Gastrocnemius medialis (tissue), 4 donors: ENCODE data around the gene C7orf33. TPM values are rescaled to one million over a fixed set of nuclear protein-coding genes. Genes with fewer than 3 reads are reported as not detected.

ENCODE experiments used
- ATAC-seq, 2 donors: fragments of 150-250 bp; one replicate each; pipeline ENCODE4 v1.9.1; 2016
- DNase-seq, 2 donors: peaks; one replicate each; pipeline ENCODE4 v3.0.0-alpha.2; 2019
- H3K27ac ChIP-seq, 4 donors: fragments of 200-600 bp; sonication (generic); 1 replicate in 1 of 4; 2 replicates in 3 of 4; pipeline ENCODE4 v1.5.1; 2016 to 2018; ENCODE audit warnings: mild to moderate bottlenecking in 2 of 4, moderate library complexity in 1 of 4
- H3K27me3 ChIP-seq, 3 donors: fragments of 200-600 bp; sonication (generic) in 2 of 3; 1 replicate in 1 of 3; 2 replicates in 2 of 3; pipeline versions ENCODE4 v1.5.1 to v1.6.0; 2016 to 2019; ENCODE audit warnings: mild to moderate bottlenecking in 1 of 3, moderate library complexity in 1 of 3
- H3K36me3 ChIP-seq, 2 donors: fragments of 200-600 bp; sonication (generic) in 1 of 2; one replicate each; pipeline ENCODE4 v1.5.1; 2017 to 2018
- H3K4me1 ChIP-seq, 2 donors: fragments of 200-600 bp; sonication (generic) in 1 of 2; one replicate each; pipeline ENCODE4 v1.5.1; 2016 to 2017; ENCODE audit warnings: mild to moderate bottlenecking in 2 of 2
- H3K4me3 ChIP-seq, 4 donors: fragments of 200-600 bp; sonication (generic) in 3 of 4; 1 replicate in 1 of 4; 2 replicates in 3 of 4; pipeline ENCODE4 v1.5.1; 2016 to 2019; ENCODE audit warnings: mild to moderate bottlenecking in 2 of 4
- H3K9me3 ChIP-seq, 3 donors: fragments of 200-600 bp; sonication (generic) in 2 of 3; 1 replicate in 1 of 3; 2 replicates in 2 of 3; pipeline ENCODE4 v1.5.1; 2016 to 2019
- POLR2A ChIP-seq, 2 donors: fragments of 450-650 bp; IDR thresholded peaks; one replicate each; pipeline ENCODE4 v1.6.1; 2017; ENCODE audit warnings: antibody characterized with exemption in 2 of 2, mild to moderate bottlenecking in 2 of 2, moderate library complexity in 2 of 2
- in situ Hi-C, 4 donors: fragments of 200-750 bp; cut with MboI; loops; one replicate each; pipeline versions ENCODE4 v1.15.0 to v1.8.0; 2017; ENCODE audit warnings: low sequenced_read_pairs in 4 of 4
- intact Hi-C: fragments of 100-400 bp; cut with DNase I; formaldehyde crosslinking; loops from one replicate; pipeline ENCODE4 v1.15.1; 2023; ENCODE audit warnings: low total_unique reads
- total RNA-seq, 4 donors: library from RNA; depleted of rRNA; stranded (reverse); fragments of >200 nt; gene quantifications; one replicate each; pipeline versions ENCODE4 v1.1.0 to v1.2.3, GENCODE V29; 2016
- TF ChIP-seq, protein P1 (sequence below), 5 experiments: fragments of 450-650 bp in 3 of 5; fragments of 200-600 bp in 2 of 5; sonication (generic) in 2 of 5; IDR thresholded peaks in 4 of 5; conservative IDR thresholded peaks in 1 of 5; 1 replicate in 4 of 5; 2 replicates in 1 of 5; pipeline ENCODE4 v1.5.1; 2016 to 2019; ENCODE audit warnings: antibody characterized with exemption in 5 of 5, mild to moderate bottlenecking in 3 of 5, moderate library complexity in 3 of 5

Gene C7orf33
- total RNA-seq, 4 donors from 2014 or later = not detected

DNA sequence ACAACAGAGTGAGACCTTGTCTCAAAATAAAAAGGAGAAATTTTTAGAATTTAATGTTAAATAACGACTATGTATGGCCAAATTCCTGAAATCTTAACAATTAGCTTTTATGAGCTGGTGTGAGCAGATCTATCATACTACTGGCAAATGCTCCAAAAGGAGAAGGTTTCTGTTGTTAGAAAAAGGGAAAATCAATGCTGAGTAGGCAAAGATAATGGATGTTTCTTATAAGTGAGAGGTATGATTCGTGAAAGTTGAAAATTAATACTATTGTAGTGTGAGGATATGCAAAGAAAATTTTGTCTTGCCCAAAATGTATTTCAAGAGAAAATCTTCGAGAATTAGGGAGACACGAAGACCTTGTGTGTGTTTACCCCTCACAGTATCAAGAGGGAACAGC, 67.4 kb downstream of the C7orf33 start:
- Histone ChIP-seq H3K36me3 (no peaks in the 10 kb centered on the region), H3K9me3 (no peaks in the 10 kb centered on the region), H3K27me3 (no peaks in the 10 kb centered on the region), H3K4me3 (no peak overlapping the region), H3K27ac (no peak overlapping the region), H3K4me1 (no peaks in the 10 kb centered on the region)
- ATAC-seq (no peak), DNase-seq (no peak)
- in situ Hi-C loops (no loop called here), intact Hi-C loops (no loop called here)
- no peak for TF ChIP-seq POLR2A (IDR thresholded peaks at IDR 0.05)
- TF ChIP-seq, protein P1, sequence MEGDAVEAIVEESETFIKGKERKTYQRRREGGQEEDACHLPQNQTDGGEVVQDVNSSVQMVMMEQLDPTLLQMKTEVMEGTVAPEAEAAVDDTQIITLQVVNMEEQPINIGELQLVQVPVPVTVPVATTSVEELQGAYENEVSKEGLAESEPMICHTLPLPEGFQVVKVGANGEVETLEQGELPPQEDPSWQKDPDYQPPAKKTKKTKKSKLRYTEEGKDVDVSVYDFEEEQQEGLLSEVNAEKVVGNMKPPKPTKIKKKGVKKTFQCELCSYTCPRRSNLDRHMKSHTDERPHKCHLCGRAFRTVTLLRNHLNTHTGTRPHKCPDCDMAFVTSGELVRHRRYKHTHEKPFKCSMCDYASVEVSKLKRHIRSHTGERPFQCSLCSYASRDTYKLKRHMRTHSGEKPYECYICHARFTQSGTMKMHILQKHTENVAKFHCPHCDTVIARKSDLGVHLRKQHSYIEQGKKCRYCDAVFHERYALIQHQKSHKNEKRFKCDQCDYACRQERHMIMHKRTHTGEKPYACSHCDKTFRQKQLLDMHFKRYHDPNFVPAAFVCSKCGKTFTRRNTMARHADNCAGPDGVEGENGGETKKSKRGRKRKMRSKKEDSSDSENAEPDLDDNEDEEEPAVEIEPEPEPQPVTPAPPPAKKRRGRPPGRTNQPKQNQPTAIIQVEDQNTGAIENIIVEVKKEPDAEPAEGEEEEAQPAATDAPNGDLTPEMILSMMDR (IDR thresholded peaks at IDR 0.05 in 4 of 5, conservative IDR thresholded peaks at IDR 0.05 in 1 of 5) = no peak

DNA sequence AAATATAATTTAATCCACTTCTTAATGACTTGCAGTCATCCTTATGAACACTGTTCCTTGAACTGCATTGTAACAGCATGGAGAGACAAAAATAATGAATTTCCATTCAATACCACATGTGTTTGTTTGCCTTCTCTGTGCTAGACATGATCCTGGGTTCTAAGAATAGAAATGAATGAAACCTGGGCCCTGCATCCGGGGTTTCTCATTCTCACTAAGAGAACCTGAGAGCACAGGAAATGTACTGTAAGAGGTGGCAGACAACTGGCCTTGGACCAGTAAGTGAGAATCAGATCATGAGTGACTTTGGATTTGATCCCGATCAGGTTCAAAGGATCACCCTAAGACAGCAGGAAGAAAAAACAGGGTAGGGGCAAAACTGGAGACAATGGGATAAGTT, 70.9 kb downstream of the C7orf33 start:
- no peaks in the 10 kb centered on the region for H3K9me3 ChIP-seq
- no peak overlapping the region for H3K27ac ChIP-seq
- intact Hi-C loops = no loop called here
- ATAC-seq (no peak), DNase-seq (no peak)
- H3K36me3 ChIP-seq = no peaks in the 10 kb centered on the region
- H3K4me1 ChIP-seq = peaks cover 0 to 5% of the 10 kb centered on the region in 2 donors
- TF ChIP-seq POLR2A (IDR thresholded peaks at IDR 0.05) = no peak
- TF ChIP-seq, protein P1 (IDR thresholded peaks at IDR 0.05 in 4 of 5, conservative IDR thresholded peaks at IDR 0.05 in 1 of 5) = no peak
- no peaks in the 10 kb centered on the region for H3K27me3 ChIP-seq
- in situ Hi-C loops = no loop called here
- no peak overlapping the region for H3K4me3 ChIP-seq

DNA sequence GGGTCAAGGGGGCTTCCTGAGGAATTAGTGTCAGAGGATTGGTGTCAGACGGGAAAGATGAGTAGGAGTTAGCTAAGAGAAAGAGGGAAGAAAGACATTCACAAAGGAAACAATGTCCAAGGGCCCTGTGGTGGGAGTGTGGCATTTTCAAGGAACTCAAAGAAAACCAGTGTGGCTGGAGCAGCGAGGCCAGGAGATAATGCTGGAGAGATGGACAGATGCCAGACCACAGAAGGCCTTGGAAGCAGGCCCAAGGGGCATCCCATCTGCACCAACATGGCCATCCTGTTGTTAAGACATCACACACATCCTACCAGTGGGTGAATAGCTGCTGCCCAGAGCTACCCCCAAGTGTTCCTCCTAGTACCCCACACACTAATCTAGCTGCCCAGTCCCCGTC, 72.1 kb downstream of the C7orf33 start:
- ATAC-seq (no peak), DNase-seq (no peak)
- no peaks in the 10 kb centered on the region for H3K27me3 ChIP-seq
- intact Hi-C loops = no loop called here
- H3K4me3 ChIP-seq = no peak overlapping the region
- in situ Hi-C loops = no loop called here
- no peak for TF ChIP-seq POLR2A (IDR thresholded peaks at IDR 0.05)
- TF ChIP-seq, protein P1 (IDR thresholded peaks at IDR 0.05 in 4 of 5, conservative IDR thresholded peaks at IDR 0.05 in 1 of 5) = no peak
- no peaks in the 10 kb centered on the region for H3K9me3 ChIP-seq
- no peak overlapping the region for H3K27ac ChIP-seq
- H3K36me3 ChIP-seq = no peaks in the 10 kb centered on the region
- H3K4me1 ChIP-seq = peaks cover 0 to 5% of the 10 kb centered on the region in 2 donors

DNA sequence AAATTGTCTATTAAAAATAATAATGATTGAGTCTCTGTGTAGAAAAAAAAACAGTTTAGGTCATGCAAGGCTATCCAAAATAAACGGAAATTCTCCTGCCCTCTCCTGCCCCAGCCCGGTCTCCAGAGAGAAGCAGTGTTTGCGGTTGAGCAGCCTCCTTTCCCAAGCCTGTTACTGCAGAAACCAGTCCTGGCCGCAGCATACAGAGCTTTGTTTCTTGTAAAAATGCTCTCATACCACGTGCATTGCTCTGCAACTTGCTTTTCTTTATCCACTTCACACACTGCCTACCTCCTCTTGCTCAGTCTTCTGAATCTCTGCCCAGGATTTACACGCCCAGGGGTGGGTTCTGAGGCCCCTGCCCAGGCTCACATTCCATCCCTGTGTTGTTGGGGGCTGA, 73.8 kb downstream of the C7orf33 start:
- Histone ChIP-seq H3K27me3 (no peaks in the 10 kb centered on the region), H3K4me3 (no peak overlapping the region), H3K9me3 (no peaks in the 10 kb centered on the region), H3K36me3 (no peaks in the 10 kb centered on the region), H3K4me1 (peaks cover 0 to 5% of the 10 kb centered on the region in 2 donors), H3K27ac (no peak overlapping the region)
- DNase-seq (no peak), ATAC-seq (no peak)
- in situ Hi-C loops = no loop called here
- TF ChIP-seq, protein P1 (IDR thresholded peaks at IDR 0.05 in 4 of 5, conservative IDR thresholded peaks at IDR 0.05 in 1 of 5) = no peak
- TF ChIP-seq POLR2A (IDR thresholded peaks at IDR 0.05) = no peak
- intact Hi-C loops = no loop called here

DNA sequence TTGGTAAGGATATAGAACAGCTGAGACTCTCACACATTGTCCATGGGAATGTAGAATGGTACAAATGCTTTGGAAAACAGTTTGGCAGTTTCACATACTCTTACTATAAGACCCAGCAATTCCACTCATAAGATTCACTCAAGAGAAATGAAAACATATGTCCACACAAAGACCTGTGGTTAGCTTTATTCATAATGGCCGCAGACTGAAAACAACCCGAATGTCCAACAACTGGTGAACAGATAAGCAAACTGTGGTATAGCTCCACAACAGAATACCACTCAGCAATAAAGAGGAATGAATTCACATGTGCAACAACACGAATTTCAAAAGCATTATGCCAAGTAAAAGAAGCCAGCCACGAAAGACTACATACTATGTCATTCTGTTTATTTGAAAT, 74.7 kb downstream of the C7orf33 start:
- ATAC-seq = no peak
- DNase-seq = no peak
- intact Hi-C loops = no loop called here

More for the DNA sequence above, 74.7 kb downstream of the C7orf33 start:
- in situ Hi-C loops = no loop called here
- H3K27ac ChIP-seq = no peak overlapping the region
- H3K36me3 ChIP-seq = no peaks in the 10 kb centered on the region
- no peaks in the 10 kb centered on the region for H3K9me3 ChIP-seq
- H3K27me3 ChIP-seq = no peaks in the 10 kb centered on the region
- peaks cover 0 to 5% of the 10 kb centered on the region in 2 donors for H3K4me1 ChIP-seq
- TF ChIP-seq POLR2A (IDR thresholded peaks at IDR 0.05) = no peak
- TF ChIP-seq, protein P1 (IDR thresholded peaks at IDR 0.05 in 4 of 5, conservative IDR thresholded peaks at IDR 0.05 in 1 of 5) = no peak
- H3K4me3 ChIP-seq = no peak overlapping the region
